ENCODE measurements around the gene RAB3B.

Gene RAB3B

DNA sequence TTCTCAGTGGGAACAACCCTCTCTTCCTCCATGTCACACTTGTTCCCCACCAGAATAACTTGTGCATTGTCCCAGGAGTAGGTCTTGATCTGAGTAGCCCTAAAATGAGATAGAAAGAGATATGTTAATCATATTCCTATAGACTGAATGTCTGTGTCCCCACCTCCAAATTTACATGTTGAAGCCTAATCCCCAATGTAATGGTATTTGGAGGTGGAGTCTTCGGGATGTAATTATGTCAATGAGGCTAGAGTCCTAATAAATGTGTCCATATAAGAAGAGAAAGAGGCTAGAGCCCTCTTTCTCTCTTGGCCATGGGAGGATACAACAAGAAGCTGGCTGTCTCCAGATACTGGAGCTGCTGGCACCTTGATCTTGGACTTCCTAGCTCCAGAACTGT, 57.2 kb downstream of the RAB3B start:
- TF ChIP-seq FOXP2 (optimal IDR thresholded peaks at IDR 0.05; ENCODE audit: borderline replicate concordance, extremely low read depth, extremely low read length, insufficient read depth) (no peak), SIN3A (IDR thresholded peaks at IDR 0.05; ENCODE audit: borderline replicate concordance, insufficient read depth, low read length) (no peak), TAF1 (IDR thresholded peaks at IDR 0.05; ENCODE audit: borderline replicate concordance, insufficient read depth, low read length) (no peak), POLR2AphosphoS5 (IDR thresholded peaks at IDR 0.05; ENCODE audit: low read depth, low read length) (no peak)
- TF ChIP-seq, protein P1, sequence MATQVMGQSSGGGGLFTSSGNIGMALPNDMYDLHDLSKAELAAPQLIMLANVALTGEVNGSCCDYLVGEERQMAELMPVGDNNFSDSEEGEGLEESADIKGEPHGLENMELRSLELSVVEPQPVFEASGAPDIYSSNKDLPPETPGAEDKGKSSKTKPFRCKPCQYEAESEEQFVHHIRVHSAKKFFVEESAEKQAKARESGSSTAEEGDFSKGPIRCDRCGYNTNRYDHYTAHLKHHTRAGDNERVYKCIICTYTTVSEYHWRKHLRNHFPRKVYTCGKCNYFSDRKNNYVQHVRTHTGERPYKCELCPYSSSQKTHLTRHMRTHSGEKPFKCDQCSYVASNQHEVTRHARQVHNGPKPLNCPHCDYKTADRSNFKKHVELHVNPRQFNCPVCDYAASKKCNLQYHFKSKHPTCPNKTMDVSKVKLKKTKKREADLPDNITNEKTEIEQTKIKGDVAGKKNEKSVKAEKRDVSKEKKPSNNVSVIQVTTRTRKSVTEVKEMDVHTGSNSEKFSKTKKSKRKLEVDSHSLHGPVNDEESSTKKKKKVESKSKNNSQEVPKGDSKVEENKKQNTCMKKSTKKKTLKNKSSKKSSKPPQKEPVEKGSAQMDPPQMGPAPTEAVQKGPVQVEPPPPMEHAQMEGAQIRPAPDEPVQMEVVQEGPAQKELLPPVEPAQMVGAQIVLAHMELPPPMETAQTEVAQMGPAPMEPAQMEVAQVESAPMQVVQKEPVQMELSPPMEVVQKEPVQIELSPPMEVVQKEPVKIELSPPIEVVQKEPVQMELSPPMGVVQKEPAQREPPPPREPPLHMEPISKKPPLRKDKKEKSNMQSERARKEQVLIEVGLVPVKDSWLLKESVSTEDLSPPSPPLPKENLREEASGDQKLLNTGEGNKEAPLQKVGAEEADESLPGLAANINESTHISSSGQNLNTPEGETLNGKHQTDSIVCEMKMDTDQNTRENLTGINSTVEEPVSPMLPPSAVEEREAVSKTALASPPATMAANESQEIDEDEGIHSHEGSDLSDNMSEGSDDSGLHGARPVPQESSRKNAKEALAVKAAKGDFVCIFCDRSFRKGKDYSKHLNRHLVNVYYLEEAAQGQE (IDR thresholded peaks at IDR 0.05; ENCODE audit: insufficient read depth in 1 of 2, low read depth in 2 of 2, low read length in 2 of 2) = no peak

DNA sequence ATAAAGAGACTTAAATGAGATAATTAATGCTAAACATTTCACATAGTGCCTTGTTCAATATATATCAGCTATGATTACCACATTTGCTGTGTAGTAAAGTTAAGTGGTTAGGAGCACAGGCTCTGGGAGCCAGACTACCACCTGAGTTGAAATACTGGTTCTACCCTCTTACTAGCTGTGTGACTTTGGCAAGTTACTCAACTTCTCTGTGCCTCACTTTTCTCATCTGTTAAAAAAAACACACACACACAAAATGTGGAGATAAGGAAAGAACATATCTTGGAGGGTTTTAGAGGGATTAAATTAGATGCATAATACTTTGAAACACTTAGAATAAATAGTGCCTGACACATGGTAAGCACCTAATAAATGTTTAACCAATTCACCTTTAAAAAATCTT, 60.2 kb downstream of the RAB3B start:
- no peak for TF ChIP-seq TAF1 (IDR thresholded peaks at IDR 0.05; ENCODE audit: borderline replicate concordance, insufficient read depth, low read length)
- no peak for TF ChIP-seq POLR2AphosphoS5 (IDR thresholded peaks at IDR 0.05; ENCODE audit: low read depth, low read length)
- no peak for TF ChIP-seq FOXP2 (optimal IDR thresholded peaks at IDR 0.05; ENCODE audit: borderline replicate concordance, extremely low read depth, extremely low read length, insufficient read depth)
- no peak for TF ChIP-seq SIN3A (IDR thresholded peaks at IDR 0.05; ENCODE audit: borderline replicate concordance, insufficient read depth, low read length)
- TF ChIP-seq, protein P1 (IDR thresholded peaks at IDR 0.05; ENCODE audit: insufficient read depth in 1 of 2, low read depth in 2 of 2, low read length in 2 of 2) = no peak

DNA sequence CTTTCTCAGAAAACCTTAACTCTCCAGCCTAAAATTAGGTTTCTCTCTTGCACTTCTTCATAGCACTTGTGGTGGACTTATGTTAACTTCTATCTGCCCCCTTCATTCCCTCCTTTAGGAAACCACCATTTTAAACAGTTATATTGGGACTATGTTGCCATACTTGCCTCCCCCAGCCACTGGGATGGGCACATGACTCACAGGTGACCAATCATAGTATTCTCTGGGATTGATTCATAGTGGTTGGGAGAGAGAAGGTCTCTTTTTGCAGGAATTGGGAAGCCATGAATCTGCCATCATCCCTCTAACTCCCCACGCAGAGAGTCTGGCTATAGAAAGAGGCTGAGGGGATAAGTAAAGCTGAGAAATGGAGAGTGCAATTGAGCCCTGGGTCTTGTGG, 61.6 kb downstream of the RAB3B start:
- TF ChIP-seq POLR2AphosphoS5 (IDR thresholded peaks at IDR 0.05; ENCODE audit: low read depth, low read length) (no peak), SIN3A (IDR thresholded peaks at IDR 0.05; ENCODE audit: borderline replicate concordance, insufficient read depth, low read length) (no peak), FOXP2 (optimal IDR thresholded peaks at IDR 0.05; ENCODE audit: borderline replicate concordance, extremely low read depth, extremely low read length, insufficient read depth) (no peak), TAF1 (IDR thresholded peaks at IDR 0.05; ENCODE audit: borderline replicate concordance, insufficient read depth, low read length) (no peak)
- TF ChIP-seq, protein P1 (IDR thresholded peaks at IDR 0.05; ENCODE audit: insufficient read depth in 1 of 2, low read depth in 2 of 2, low read length in 2 of 2) = no peak

DNA sequence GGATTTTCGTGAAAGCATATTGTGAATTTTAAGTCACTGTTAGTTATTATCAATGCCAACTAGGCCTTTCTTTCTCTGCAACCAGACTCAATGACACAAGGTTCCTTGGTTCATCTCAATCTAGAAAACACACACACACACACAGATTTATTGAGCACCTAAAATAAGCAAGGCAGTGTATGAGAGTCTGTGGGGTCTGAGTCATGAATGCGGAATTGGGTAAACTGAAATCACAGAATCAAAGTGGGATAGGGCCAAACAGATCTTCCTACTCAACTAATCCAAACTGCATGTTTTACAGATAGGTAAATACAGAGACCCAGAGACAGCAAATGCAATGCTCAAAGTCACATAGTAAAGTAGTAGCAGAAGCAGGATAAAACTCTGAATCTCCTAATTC, 63.5 kb downstream of the RAB3B start:
- TF ChIP-seq SIN3A (IDR thresholded peaks at IDR 0.05; ENCODE audit: borderline replicate concordance, insufficient read depth, low read length) (no peak), FOXP2 (optimal IDR thresholded peaks at IDR 0.05; ENCODE audit: borderline replicate concordance, extremely low read depth, extremely low read length, insufficient read depth) (no peak), TAF1 (IDR thresholded peaks at IDR 0.05; ENCODE audit: borderline replicate concordance, insufficient read depth, low read length) (no peak), POLR2AphosphoS5 (IDR thresholded peaks at IDR 0.05; ENCODE audit: low read depth, low read length) (no peak)
- TF ChIP-seq, protein P1 (IDR thresholded peaks at IDR 0.05; ENCODE audit: insufficient read depth in 1 of 2, low read depth in 2 of 2, low read length in 2 of 2) = no peak

Measured in PFSK-1 (cell line).